A673 (cell line): ENCODE data around the gene IKZF3.

Source experiments
- EZH2 ChIP-seq: fragments of 200-600 bp; sonication (generic); IDR thresholded peaks from 2 replicates; pipeline ENCODE4 v1.6.1; 2017; ENCODE audit warnings: borderline replicate concordance, low read depth, mild to moderate bottlenecking, mixed read lengths, antibody characterized with exemption, low read length; ENCODE audit not compliant: poor library complexity, severe bottlenecking
- TF ChIP-seq, protein P1 (sequence below): fragments of 300-800, 200-600 bp; sonication (generic); conservative IDR thresholded peaks from 2 replicates; pipeline ENCODE4 v1.5.1; 2017; ENCODE audit warnings: low read depth, mild to moderate bottlenecking, antibody characterized with exemption, low read length, moderate library complexity, mixed read lengths

DNA sequence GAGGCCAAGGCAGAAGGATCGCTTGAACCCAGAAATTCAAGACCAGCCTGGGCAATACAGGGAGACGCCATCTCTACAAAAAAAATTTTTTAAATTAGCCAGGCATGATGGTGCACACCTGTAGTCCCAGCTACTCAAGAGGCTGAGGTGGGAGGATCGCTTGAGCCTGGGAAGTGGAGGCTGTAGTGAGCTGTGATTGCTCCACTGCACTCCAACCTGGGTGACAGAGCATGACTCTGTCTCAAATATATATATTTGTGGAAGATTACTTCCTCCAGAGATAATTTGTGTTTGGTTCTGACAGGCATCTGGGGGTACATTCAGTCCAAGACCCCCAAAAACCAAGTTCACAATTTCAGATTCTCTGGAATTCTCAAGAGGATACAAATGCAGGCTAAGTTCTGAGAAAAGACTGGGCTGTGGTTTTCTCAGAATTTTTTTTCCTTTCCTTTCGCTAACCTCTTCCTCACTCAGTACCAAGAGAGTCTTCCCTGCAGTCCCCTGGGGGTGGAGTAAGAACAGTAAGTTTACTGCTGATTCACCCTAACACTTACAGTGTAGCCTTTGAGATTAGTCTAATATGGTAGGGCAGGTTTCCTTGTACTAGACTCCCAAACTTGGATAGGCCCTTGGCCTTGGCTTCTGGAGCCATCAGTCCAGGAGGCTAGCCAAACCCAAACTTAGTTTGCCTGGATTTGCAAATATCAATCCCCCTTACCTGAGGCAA, 39.2 kb upstream of the IKZF3 start:
- TF ChIP-seq, protein P1, sequence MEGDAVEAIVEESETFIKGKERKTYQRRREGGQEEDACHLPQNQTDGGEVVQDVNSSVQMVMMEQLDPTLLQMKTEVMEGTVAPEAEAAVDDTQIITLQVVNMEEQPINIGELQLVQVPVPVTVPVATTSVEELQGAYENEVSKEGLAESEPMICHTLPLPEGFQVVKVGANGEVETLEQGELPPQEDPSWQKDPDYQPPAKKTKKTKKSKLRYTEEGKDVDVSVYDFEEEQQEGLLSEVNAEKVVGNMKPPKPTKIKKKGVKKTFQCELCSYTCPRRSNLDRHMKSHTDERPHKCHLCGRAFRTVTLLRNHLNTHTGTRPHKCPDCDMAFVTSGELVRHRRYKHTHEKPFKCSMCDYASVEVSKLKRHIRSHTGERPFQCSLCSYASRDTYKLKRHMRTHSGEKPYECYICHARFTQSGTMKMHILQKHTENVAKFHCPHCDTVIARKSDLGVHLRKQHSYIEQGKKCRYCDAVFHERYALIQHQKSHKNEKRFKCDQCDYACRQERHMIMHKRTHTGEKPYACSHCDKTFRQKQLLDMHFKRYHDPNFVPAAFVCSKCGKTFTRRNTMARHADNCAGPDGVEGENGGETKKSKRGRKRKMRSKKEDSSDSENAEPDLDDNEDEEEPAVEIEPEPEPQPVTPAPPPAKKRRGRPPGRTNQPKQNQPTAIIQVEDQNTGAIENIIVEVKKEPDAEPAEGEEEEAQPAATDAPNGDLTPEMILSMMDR = no peak
- TF ChIP-seq EZH2 = no peak
